H1 (cell line): ENCODE data around the gene GDAP2.
A peak's percentile ranks its signal among the peaks of the same experiment; 100 is the strongest.

Experiments used
- ASH2L ChIP-seq: fragments of 200-600, 300-600 bp; sonication (generic); IDR thresholded peaks from one replicate; pipeline ENCODE4 v1.7.1; 2017; ENCODE audit warnings: low read length
- EZH2 ChIP-seq: fragments of 200-600 bp; sonication (generic); IDR thresholded peaks from 2 replicates; pipeline ENCODE4 v1.7.1; 2012; ENCODE audit warnings: low read depth, mild to moderate bottlenecking, moderate library complexity, low read length, inconsistent platforms; ENCODE audit not compliant: severe bottlenecking
- POLR2A ChIP-seq, 2 experiments: IDR thresholded peaks; 1 replicate in 1 of 2; 2 replicates in 1 of 2; pipeline ENCODE4 v1.6.1; 2011; ENCODE audit warnings: low read depth in 2 of 2, low read length in 2 of 2, mild to moderate bottlenecking in 2 of 2; ENCODE audit errors: control extremely low read depth in 1 of 2
- SRF ChIP-seq: IDR thresholded peaks from 2 replicates; pipeline ENCODE4 v1.6.1; 2011; ENCODE audit warnings: mild to moderate bottlenecking, low read depth, low read length, moderate library complexity
- TF ChIP-seq, protein P1 (sequence below), 3 experiments: IDR thresholded peaks; 1 replicate in 2 of 3; 2 replicates in 1 of 3; pipeline versions ENCODE4 v1.5.1 to v1.6.1; 2011; ENCODE audit warnings: low read length in 3 of 3, mild to moderate bottlenecking in 3 of 3, inconsistent platforms in 2 of 3, low read depth in 1 of 3, moderate library complexity in 1 of 3; ENCODE audit not compliant: insufficient read depth in 1 of 3; ENCODE audit errors: control extremely low read depth in 1 of 3
- TF ChIP-seq, protein P2 (sequence below): IDR thresholded peaks from 2 replicates; pipeline ENCODE4 v1.6.1; 2011; ENCODE audit warnings: low read depth, mild to moderate bottlenecking, low read length; ENCODE audit not compliant: insufficient read depth

DNA sequence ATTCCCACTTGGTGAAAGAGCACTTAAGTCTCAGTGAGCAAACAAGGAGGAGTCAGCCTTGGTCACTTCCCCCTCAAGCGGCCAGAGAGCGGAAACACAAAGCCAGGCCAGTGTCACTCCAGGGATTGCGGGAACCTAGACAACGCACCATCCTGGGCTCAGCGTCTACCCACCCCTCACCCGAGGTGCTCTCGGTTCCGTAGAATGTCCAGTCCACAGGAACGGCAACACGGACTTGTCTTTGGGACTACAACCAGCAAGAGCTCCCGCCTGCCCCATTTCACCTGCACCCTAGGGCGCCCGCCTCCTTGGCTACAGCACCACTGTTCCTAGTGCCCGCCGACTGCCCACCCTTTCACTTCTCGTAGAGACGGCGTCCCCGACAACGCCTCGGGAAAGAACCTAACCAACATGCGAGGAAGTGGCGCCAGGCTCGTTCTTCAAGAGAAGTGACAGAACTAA, 509 bp downstream of the GDAP2 start:
- TF ChIP-seq, protein P1, sequence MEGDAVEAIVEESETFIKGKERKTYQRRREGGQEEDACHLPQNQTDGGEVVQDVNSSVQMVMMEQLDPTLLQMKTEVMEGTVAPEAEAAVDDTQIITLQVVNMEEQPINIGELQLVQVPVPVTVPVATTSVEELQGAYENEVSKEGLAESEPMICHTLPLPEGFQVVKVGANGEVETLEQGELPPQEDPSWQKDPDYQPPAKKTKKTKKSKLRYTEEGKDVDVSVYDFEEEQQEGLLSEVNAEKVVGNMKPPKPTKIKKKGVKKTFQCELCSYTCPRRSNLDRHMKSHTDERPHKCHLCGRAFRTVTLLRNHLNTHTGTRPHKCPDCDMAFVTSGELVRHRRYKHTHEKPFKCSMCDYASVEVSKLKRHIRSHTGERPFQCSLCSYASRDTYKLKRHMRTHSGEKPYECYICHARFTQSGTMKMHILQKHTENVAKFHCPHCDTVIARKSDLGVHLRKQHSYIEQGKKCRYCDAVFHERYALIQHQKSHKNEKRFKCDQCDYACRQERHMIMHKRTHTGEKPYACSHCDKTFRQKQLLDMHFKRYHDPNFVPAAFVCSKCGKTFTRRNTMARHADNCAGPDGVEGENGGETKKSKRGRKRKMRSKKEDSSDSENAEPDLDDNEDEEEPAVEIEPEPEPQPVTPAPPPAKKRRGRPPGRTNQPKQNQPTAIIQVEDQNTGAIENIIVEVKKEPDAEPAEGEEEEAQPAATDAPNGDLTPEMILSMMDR (IDR thresholded peaks at IDR 0.05; ENCODE audit: control extremely low read depth in 1 of 3, insufficient read depth in 1 of 3, low read depth in 1 of 3, low read length in 3 of 3) = peak in 2 of 3 experiments; percentile 22 to 44; a peak in 2 of 4 replicates
- TF ChIP-seq POLR2A (IDR thresholded peaks at IDR 0.05; ENCODE audit: control extremely low read depth in 1 of 2, low read depth in 2 of 2, low read length in 2 of 2) (no peak), EZH2 (no peak), ASH2L (no peak), SRF (no peak)
- TF ChIP-seq, protein P2, sequence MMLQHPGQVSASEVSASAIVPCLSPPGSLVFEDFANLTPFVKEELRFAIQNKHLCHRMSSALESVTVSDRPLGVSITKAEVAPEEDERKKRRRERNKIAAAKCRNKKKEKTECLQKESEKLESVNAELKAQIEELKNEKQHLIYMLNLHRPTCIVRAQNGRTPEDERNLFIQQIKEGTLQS = no peak
